B cell (primary cell): ENCODE results near the gene PCSK6.

ENCODE experiments used
- CTCF ChIP-seq: fragments of 200-600 bp; IDR thresholded peaks from one replicate; pipeline ENCODE4 v1.8.0; 2022; ENCODE audit warnings: antibody characterized with exemption, mild to moderate bottlenecking
- EZH2 ChIP-seq: IDR thresholded peaks from 2 replicates; pipeline ENCODE4 v1.6.1; 2012; ENCODE audit warnings: borderline replicate concordance, low read depth, mild to moderate bottlenecking, moderate library complexity, low read length; ENCODE audit not compliant: insufficient read depth, poor library complexity, severe bottlenecking

- no peak for TF ChIP-seq CTCF
- no peak for TF ChIP-seq EZH2
These were observed 50.1 kb downstream of the PCSK6 start for GRCh38 chr15:101439285-101439919.
